Esophagus squamous epithelium (tissue), 5 donors: Measurements from ENCODE around the gene ZNF749. TPM values are rescaled to one million over a fixed set of nuclear protein-coding genes. Genes with fewer than 3 reads are reported as not detected.

Experiments used
- DNase-seq: peaks from one replicate; lab custom pipeline; 2025; lab: John Stamatoyannopoulos, UW
- H3K27ac ChIP-seq, 4 donors: fragments of 200-600 bp; sonication (generic); one replicate each; pipeline ENCODE4 v1.5.1; 2016 to 2019; ENCODE audit warnings: mild to moderate bottlenecking in 1 of 4
- H3K27me3 ChIP-seq, 4 donors: fragments of 200-600 bp; sonication (generic); 1 replicate in 3 of 4; 2 replicates in 1 of 4; pipeline versions ENCODE4 v1.5.1 to v1.6.0; 2017 to 2021; ENCODE audit warnings: antibody characterized with exemption in 1 of 4
- H3K36me3 ChIP-seq, 3 donors: fragments of 200-600 bp; sonication (generic); one replicate each; pipeline ENCODE4 v1.5.1; 2016 to 2019
- H3K4me1 ChIP-seq, 3 donors: fragments of 200-600 bp; sonication (generic); one replicate each; pipeline ENCODE4 v1.5.1; 2017 to 2019
- H3K4me3 ChIP-seq, 4 donors: fragments of 200-600 bp; sonication (generic); 1 replicate in 3 of 4; 2 replicates in 1 of 4; pipeline ENCODE4 v1.5.1; 2016 to 2019; ENCODE audit warnings: mild to moderate bottlenecking in 2 of 4, moderate library complexity in 1 of 4
- H3K9me3 ChIP-seq, 3 donors: fragments of 200-600 bp; sonication (generic); one replicate each; pipeline ENCODE4 v1.5.1; 2016 to 2019
- POLR2A ChIP-seq, 4 donors: fragments of 450-650 bp; IDR thresholded peaks; one replicate each; pipeline ENCODE4 v1.6.1; 2017; ENCODE audit warnings: antibody characterized with exemption in 4 of 4, mild to moderate bottlenecking in 4 of 4, moderate library complexity in 3 of 4
- WGBS, 2 donors: methylation state at CpG; one replicate each; pipeline ENCODE4 v1.1.5; 2018; 5-methylcytosine and 5-hydroxymethylcytosine counted together
- intact Hi-C: fragments of 100-400 bp; cut with DNase I; formaldehyde crosslinking; loops from one replicate; pipeline ENCODE4 v1.15.0; 2022
- total RNA-seq, 4 donors: library from RNA; depleted of rRNA; stranded (reverse); fragments of >200 nt; gene quantifications; one replicate each; pipeline ENCODE4 v1.1.0, GENCODE V29; 2016
- TF ChIP-seq, protein P1 (sequence below), 6 experiments: fragments of 450-650 bp in 4 of 6; fragments of 200-600 bp in 2 of 6; sonication (generic) in 2 of 6; IDR thresholded peaks; one replicate each; pipeline ENCODE4 v1.5.1; 2016 to 2019; ENCODE audit warnings: antibody characterized with exemption in 6 of 6, mild to moderate bottlenecking in 4 of 6, moderate library complexity in 4 of 6
- donor health status: DM: yes; HTN: yes; CAD: no.

ZNF749 gene
- total RNA-seq, 4 donors from 2014 or later: 6.9 to 11.1 (median 8.4) TPM

- H3K4me1 ChIP-seq: no peaks in the 10 kb centered on the region
- intact Hi-C loops: no loop called here
- peak overlapping the region in 1 of 4 donors; percentile 18 for H3K4me3 ChIP-seq
- no peak overlapping the region for H3K27ac ChIP-seq
- peaks cover 0 to 96% (median 55%) of the 10 kb centered on the region in 3 donors for H3K9me3 ChIP-seq
- no peaks in the 10 kb centered on the region for H3K27me3 ChIP-seq
- 89 to 93% methylated on average over 2 to 4 of the region's 4 CpGs for WGBS, 2 donors
- TF ChIP-seq, protein P1, sequence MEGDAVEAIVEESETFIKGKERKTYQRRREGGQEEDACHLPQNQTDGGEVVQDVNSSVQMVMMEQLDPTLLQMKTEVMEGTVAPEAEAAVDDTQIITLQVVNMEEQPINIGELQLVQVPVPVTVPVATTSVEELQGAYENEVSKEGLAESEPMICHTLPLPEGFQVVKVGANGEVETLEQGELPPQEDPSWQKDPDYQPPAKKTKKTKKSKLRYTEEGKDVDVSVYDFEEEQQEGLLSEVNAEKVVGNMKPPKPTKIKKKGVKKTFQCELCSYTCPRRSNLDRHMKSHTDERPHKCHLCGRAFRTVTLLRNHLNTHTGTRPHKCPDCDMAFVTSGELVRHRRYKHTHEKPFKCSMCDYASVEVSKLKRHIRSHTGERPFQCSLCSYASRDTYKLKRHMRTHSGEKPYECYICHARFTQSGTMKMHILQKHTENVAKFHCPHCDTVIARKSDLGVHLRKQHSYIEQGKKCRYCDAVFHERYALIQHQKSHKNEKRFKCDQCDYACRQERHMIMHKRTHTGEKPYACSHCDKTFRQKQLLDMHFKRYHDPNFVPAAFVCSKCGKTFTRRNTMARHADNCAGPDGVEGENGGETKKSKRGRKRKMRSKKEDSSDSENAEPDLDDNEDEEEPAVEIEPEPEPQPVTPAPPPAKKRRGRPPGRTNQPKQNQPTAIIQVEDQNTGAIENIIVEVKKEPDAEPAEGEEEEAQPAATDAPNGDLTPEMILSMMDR (IDR thresholded peaks at IDR 0.05): no peak
- TF ChIP-seq POLR2A (IDR thresholded peaks at IDR 0.05): no peak
- no peak for DNase-seq
- peaks cover 22 to 90% (median 36%) of the 10 kb centered on the region in 3 donors for H3K36me3 ChIP-seq
Observed at GRCh38 chr19:57419439-57419838, 15.7 kb upstream of the ZNF749 start.

DNA sequence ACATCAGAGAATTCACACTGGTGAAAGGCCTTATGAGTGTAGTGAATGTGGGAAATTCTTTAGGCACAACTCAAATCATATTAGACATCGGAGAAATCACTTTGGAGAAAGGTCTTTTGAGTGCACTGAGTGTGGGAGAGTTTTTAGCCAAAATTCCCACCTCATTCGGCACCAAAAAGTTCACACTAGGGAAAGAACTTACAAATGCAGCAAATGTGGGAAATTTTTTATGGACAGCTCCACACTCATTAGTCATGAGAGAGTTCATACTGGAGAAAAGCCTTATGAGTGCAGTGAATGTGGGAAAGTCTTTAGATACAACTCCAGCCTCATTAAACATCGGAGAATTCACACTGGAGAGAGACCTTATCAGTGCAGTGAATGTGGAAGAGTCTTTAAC is 14.1 kb upstream of the ZNF749 start:
- no peak overlapping the region for H3K27ac ChIP-seq
- H3K9me3 ChIP-seq: peaks cover 0 to 92% (median 49%) of the 10 kb centered on the region in 3 donors
- intact Hi-C loops: no loop called here

GRCh38 chr19:57434386-57435061 is 601 bp upstream of the ZNF749 start:
- intact Hi-C loops: no loop called here
- WGBS, 2 donors: 28 to 40% methylated on average over 13 to 15 of the region's 15 CpGs
- DNase-seq: no peak
- H3K4me3 ChIP-seq: peak overlapping the region; percentile 69 to 89 (median 76)
- H3K27ac ChIP-seq: peak overlapping the region in 3 of 4 donors; percentile 82 to 88 (median 84)
- H3K4me1 ChIP-seq: peaks cover 5 to 27% (median 16%) of the 10 kb centered on the region in 3 donors
- H3K36me3 ChIP-seq: peaks cover 3 to 21% (median 6%) of the 10 kb centered on the region in 3 donors
- no peaks in the 10 kb centered on the region for H3K27me3 ChIP-seq
- peaks cover 0 to 14% (median 0%) of the 10 kb centered on the region in 3 donors for H3K9me3 ChIP-seq
- TF ChIP-seq, protein P1 (IDR thresholded peaks at IDR 0.05): no peak
- TF ChIP-seq POLR2A (IDR thresholded peaks at IDR 0.05): no peak

More for the DNA sequence above, 14.1 kb upstream of the ZNF749 start:
- no peaks in the 10 kb centered on the region for H3K27me3 ChIP-seq
- no peak overlapping the region for H3K4me3 ChIP-seq
- no peak for TF ChIP-seq POLR2A (IDR thresholded peaks at IDR 0.05)
- TF ChIP-seq, protein P1 (IDR thresholded peaks at IDR 0.05): no peak
- no peaks in the 10 kb centered on the region for H3K4me1 ChIP-seq
- 86 to 93% methylated on average over 3 of the region's 3 CpGs for WGBS, 2 donors
- DNase-seq: no peak
- H3K36me3 ChIP-seq: peaks cover 15 to 74% (median 27%) of the 10 kb centered on the region in 3 donors

GRCh38 chr19:57436417-57436816 is 1.3 kb downstream of the ZNF749 start:
- H3K9me3 ChIP-seq: peaks cover 0 to 32% (median 0%) of the 10 kb centered on the region in 3 donors
- TF ChIP-seq, protein P1 (IDR thresholded peaks at IDR 0.05): no peak
- no peak for TF ChIP-seq POLR2A (IDR thresholded peaks at IDR 0.05)
- no peak for DNase-seq
- no peaks in the 10 kb centered on the region for H3K27me3 ChIP-seq
- H3K4me1 ChIP-seq: peaks cover 5 to 27% (median 16%) of the 10 kb centered on the region in 3 donors
- peak overlapping the region in 2 of 4 donors; percentile 74 to 89 for H3K4me3 ChIP-seq
- 63 to 80% methylated on average over 1 of the region's 1 CpG for WGBS, 2 donors
- intact Hi-C loops: no loop called here
- H3K36me3 ChIP-seq: peaks cover 3 to 30% (median 6%) of the 10 kb centered on the region in 3 donors
- H3K27ac ChIP-seq: peak overlapping the region in 1 of 4 donors; percentile 88

- Histone ChIP-seq H3K27ac (no peak overlapping the region), H3K27me3 (no peaks in the 10 kb centered on the region), H3K9me3 (peaks cover 0 to 47% (median 8%) of the 10 kb centered on the region in 3 donors), H3K4me1 (peaks cover 5 to 27% (median 16%) of the 10 kb centered on the region in 3 donors), H3K4me3 (no peak overlapping the region), H3K36me3 (peaks cover 4 to 44% (median 6%) of the 10 kb centered on the region in 3 donors)
- no peak for TF ChIP-seq POLR2A (IDR thresholded peaks at IDR 0.05)
- TF ChIP-seq, protein P1 (IDR thresholded peaks at IDR 0.05): no peak
- WGBS, 2 donors: 80 to 94% methylated on average over 4 of the region's 4 CpGs
- DNase-seq: no peak
- intact Hi-C loops: no loop called here
Observed at GRCh38 chr19:57437931-57438330, 2.8 kb downstream of the ZNF749 start.
